NCI-H82 treated with DMSO at 0.1 percent for 48 hours (cell line): ENCODE measurements around the gene ZNF787.
A peak's percentile ranks its signal among the peaks of the same experiment; 100 is the strongest.

ENCODE experiments used
- DNase-seq: peaks from one replicate; lab custom pipeline; 2025; ENCODE audit not compliant: unreplicated experiment; lab: John Stamatoyannopoulos, UW

ZNF787 gene

GRCh38 chr19:56091751-56092546 lies 29.1 kb downstream of the ZNF787 start:
- no peak for DNase-seq

DNA sequence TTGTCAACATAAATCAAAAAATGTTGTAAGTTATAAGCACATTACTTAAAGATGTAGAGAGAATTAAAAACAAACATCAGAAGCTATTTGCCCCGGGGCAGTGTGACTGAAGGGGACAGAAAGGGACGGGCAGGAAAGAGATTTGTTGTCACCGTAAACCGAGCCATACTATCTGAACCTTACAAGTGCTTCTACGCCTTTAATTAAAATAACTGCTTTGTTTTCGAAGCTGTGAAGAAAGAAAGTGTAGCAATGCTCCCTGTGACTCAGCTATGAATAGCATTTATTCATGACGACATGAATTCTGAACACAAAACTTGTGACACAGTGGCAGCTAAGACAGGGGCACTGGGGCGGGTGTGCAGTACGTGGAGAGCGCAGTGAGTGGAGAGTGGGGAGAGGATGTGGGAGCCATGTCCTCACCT lies 30.0 kb downstream of the ZNF787 start:
- no peak for DNase-seq

- no peak for DNase-seq
Observed at GRCh38 chr19:56089344-56089743, 31.8 kb downstream of the ZNF787 start.

GRCh38 chr19:56088497-56089215 lies 32.4 kb downstream of the ZNF787 start:
- no peak for DNase-seq

- DNase-seq: no peak
Observed at GRCh38 chr19:56087647-56088496, 33.2 kb downstream of the ZNF787 start.

DNA sequence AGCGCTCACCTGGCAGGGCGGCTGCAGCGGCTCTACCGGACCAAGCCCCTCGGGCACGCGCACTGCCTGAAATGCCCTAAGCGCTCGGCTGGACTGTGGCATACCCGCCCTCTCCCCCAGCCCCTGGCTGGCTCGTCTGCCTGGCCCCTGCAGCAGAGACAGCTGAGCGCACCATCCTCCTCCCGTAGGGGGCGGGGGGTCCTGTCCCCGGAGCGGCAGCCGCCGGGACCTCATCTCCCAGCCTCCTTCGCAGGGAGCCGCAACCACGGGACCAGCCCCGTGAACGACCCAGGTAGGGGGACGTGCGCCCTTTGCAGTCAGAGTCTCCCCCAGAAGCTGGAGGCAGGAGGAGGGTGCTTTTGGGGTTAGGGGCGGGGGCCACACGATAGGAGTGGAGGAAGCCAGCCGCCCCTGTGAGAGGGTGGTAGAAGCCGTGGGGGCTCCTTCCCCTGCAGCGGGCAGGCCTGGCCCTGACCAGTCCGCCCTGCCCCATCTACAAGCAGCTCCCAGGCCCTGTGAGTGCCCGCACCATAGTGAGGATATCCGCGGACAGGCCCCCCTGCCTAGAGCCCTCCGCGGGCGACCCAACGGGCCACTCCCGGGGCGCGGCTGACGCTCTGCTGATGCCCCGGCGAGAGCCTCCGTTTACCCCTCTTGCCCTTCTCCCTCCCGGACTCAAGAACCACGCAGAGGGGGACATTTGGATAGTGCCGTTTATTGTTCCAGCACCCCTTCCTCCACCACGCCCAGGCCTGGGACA lies 34.2 kb downstream of the ZNF787 start:
- DNase-seq: no peak

DNA sequence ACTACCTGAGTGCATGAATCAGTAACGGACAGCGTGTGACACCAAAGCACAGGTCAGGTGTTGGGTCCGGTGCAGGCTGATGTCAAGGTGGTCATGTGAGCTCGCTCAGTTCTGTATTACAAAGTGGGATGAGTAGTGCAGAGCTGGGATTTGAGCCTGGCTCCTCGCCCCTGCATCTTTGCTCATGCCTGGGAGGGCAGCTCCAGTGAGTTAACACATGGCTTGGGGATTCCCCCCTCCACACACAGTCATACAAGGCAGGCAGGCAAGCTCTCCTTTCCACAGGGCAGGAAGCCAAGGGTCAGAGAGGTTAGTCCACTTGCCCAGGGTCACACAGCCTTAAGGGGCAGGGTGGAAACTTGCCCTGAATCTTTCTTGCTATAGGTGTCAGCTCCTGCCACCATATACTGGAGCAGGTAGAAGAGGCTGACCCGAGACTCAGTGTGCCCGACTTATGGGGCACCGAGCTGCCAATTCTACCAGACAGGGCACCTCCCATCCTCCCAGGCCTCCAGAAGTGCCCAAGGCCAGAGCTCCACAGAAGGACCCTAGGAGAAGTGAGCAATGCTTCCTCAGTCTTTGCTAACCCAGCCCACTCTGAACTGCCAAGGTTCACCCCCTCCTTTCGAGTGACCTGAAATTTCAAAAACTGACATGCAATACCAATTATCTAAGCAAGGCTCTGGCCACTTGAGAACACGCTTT lies 35.4 kb downstream of the ZNF787 start:
- no peak for DNase-seq

DNA sequence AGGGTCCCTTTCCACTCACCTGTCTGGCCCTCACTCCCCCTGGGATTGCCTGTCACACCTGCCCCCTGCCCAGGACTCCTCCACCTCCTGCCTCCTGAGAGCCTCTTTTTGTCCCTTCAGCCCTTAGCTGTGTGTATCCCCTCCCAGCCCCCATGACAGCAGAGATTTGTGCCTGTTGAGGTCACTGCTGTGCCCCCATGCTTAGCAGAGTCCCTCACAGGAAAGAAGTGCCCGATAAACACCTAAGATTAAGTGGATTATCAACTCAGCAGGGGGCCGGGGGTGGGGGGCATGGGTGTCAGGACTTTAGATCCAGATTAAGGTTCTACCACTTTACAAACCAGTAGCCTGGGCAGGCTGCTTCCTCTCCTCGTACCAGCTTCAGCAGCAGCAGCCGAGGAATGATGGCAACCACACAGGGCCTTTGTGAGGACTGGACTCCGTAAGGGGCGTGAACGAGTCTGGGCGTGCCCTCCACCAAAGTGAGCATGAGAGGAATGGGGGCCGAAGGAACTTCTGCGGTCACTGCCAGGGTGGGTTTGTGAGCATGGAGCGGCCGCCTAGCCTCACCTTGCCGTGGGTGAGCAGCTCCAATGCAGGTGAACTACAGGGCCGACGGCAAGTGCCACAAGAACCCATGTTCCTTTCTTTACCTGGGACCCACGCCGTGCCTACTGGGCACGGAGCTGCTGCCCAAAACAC lies 36.1 kb downstream of the ZNF787 start:
- DNase-seq: no peak

DNA sequence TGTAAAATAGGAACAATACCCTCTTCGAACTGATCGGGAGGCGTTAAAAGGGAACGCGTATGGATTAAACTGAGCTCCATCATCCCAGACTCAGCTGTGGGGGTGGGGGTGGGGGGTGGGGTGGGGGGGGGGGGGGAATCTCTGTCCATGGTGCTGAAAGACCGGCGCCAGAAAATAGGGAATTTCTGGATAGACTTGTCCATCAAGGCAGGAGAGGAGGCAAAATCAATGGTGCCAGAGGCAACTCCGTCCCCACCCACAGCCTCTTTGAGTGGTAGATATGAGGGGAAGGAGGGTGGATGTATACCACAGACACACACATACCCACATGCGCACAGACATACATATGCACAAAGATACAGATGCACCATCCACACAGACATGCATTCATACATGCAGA lies 37.4 kb downstream of the ZNF787 start:
- no peak for DNase-seq

- DNase-seq: peak; percentile 36
Observed at GRCh38 chr19:56080669-56081401, 40.3 kb downstream of the ZNF787 start.

GRCh38 chr19:56079609-56080008 lies 41.5 kb downstream of the ZNF787 start:
- no peak for DNase-seq

DNA sequence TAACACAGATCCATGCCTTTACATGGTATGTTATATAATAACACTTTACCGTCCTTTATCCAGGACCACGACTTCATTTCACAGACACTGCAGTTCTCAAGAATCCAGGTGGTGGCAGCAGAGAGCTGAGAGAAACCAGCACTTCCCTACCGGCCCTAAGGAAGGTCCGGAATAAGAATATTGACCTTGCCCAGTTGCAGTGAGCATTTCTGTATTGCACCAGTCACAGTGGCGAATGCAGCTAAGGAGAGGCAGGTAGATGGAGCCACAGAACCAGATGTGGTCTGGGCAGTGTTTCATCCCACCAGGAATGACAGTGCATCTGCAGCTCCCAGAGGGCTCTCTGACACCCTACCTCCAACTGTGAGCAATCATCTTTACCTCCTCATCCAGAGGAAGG lies 44.6 kb downstream of the ZNF787 start:
- no peak for DNase-seq

DNA sequence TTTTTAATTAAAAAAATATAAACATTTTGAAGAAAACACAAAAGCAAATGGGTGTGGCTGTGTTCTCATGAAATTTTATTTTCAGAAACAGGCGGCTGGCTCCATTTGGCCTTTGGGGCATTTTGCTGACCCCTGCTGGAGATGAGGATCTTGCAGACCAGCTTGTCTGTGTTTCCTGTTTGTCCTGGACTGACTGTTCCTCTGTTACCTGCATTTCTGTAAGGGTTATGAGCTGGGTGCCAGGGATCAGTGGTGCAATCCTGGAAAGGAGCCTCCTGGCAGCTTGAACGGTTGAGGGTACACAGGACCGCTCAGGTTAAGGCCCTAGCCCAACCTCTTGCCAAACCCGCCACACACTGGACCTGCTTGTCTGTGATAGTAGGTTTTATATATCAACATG lies 49.9 kb downstream of the ZNF787 start:
- no peak for DNase-seq

GRCh38 chr19:56069642-56070041 lies 51.5 kb downstream of the ZNF787 start:
- DNase-seq: no peak

GRCh38 chr19:56066152-56067023 lies 54.7 kb downstream of the ZNF787 start:
- DNase-seq: peak; percentile 31

DNA sequence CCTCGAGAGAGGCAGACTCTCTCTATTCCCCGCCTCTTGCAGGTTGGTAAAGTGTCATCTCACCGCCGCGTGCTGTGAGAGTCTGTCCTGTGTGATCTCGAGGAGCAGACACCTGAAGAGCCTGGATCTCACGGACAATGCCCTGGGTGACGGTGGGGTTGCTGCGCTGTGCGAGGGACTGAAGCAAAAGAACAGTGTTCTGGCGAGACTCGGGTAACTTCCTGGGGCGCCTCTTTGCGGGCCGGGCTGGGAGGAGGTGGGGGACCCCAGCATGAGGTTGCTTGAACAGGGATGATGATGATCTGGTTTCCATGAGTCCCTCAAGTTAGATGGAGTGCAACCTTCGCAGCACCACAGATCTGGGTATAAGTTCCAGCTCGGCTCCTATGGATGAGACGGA lies 67.5 kb downstream of the ZNF787 start:
- DNase-seq: no peak
